GM21825 (cell line): ENCODE measurements around the gene VGLL4.
"Not testable (repeated sequence)": the region's sequence is repeated elsewhere in the genome, so short reads cannot be mapped to it uniquely, and the experiment has no call there.

Experiments used
- ATAC-seq: cut with Tn5 transposase; IDR thresholded peaks from one replicate; pipeline ENCODE4 v1.9.1; 2021; ENCODE audit warnings: mild to moderate bottlenecking, moderate library complexity; ENCODE audit not compliant: unreplicated experiment

The VGLL4 gene

DNA sequence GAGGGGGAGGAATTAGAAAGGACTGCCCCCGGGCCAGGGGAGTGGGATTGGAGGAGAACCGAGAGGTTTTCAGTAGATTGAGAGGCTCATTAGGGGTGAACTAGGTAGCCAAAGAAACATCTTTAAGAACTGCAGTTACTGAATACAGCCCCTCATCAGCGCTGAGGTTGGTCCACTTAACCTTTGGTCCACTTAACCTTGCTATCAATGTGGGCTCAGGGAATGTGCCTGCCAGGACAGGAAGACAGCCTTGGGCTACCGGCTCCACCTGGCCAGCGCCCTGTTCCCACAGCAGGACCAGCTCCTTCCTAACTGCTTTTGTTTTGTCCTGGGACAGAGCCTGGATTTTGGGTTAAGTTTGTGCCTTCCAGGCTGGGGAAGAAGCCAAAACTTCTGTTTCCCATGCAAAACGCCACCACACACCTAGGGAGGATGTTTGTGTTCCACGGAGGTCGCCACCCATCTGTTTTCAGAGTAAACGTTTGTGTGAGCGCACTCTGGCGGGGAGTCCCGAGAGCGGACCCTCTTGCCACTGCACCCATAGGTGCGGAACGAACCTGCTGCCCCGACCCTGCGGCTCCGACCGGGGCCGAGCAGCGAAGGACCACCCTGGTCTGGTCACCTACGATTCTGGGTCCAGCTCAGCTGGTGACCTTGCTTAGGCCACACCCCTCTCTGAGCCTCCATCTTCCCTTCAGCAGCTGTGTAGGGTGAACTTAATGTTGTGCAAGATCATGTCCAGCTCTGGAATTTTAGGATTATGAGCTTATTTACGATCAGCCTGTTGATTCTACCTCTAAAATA, 107.4 kb downstream of the VGLL4 start:
- no peak for ATAC-seq

DNA sequence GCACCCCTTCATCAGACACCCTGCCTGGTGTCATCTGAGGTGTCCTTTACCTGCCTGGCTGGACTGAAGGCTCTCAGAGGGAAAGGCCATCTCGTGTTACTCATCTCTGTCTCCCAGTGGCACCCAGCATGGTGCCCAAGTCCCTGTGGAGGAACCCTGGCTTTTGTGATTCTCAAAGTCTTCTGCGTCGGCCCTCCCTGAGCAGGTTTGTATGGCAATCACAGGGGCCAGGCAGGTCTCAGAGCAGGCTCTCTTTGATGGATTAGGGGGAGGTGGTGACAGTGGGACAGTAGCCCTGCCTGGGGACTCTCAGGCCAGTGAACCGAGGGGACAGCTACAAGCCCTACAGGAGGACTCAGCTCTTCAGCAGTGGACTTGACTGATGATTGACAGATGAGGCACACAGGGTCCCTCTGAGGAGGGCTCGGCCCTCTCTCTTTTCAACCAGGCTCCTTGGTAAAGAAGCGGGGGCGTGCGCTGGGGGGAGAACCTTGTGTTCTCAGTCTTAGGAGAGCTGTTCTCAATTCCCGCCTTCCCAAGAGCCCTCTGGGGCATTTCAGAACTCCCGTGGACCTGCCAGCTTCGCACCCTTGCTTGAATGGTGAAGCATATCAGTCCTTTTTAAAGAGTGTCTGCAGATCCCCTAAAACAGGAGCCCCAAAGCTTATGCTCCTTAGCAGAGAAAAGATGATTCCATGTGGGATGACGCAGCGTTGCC, 108.3 kb downstream of the VGLL4 start:
- no peak for ATAC-seq

DNA sequence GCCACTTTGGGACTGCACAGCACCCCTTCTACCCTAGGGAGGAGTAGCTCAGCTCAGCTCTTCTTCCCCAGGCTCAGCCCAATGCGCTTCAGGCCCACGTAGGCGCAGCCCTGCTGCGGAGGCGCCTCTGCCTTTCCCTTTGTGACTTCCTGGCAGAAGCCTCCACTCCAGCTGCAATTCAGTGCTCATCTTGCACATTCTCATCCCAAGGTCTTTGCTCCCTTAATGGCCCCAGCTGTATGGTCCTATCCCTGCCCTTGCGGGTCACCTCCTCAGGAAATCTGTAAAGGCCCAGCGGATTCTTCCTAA, 109.0 kb downstream of the VGLL4 start:
- no peak for ATAC-seq

DNA sequence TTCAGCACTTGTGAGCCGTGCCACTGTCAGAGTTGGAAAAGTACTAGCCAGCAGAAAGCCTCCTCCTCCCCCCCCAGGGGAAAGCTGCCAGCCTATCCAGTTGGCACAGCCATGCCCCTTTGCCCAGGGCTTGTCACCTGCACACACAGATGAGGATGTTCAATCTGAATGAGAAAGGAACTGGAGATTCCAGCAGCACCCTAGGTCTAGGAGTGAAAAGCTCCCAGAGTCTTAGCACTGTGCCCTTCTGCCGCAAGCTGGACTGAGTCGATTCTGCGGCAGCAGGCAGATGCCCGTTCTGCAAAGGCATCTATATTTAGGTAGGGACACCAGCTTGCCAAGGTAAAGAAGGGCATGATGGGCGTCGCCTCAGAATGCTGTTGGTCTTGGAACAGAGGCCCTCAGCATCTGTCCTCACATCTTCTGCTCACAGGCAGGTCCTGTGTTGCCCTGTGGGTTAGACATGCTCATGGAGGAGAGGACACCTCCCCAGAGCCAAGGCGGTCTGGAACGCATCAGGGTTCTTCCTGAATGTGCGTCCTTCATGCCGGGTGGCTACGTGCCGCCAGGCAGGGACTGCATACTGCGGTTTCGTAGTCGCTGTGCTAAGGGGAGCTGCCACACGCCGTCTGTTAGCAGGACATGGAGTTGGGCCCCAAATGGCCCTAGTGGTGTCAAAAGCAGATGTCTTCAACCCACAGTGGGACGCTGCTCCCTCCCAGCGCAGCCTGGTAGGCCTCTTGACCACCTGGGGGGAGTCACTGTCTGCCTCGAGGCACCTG, 109.5 kb downstream of the VGLL4 start:
- no peak for ATAC-seq

DNA sequence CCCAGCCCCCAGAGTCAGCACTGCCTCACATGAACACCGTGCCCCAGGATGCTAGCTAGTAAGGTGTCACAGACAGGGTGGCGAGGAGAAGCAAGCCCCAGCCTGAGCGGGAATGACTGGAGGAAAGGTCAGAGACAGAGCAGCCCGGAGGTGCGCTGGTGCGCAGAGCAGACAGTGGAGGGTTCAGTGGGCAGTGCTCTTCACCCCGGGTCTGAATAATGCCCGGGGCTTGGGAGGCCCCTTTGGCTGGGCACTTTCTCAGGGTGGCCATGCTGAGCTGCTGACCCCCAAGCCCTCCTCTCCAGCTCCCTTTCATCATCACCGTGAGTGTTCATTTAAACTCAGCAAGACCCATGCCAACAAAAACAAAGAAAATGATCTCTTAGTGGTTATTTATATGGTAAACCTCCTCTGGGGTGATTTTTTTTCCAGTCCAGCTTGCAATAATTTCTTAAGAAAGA, 110.8 kb downstream of the VGLL4 start:
- ATAC-seq = no peak

DNA sequence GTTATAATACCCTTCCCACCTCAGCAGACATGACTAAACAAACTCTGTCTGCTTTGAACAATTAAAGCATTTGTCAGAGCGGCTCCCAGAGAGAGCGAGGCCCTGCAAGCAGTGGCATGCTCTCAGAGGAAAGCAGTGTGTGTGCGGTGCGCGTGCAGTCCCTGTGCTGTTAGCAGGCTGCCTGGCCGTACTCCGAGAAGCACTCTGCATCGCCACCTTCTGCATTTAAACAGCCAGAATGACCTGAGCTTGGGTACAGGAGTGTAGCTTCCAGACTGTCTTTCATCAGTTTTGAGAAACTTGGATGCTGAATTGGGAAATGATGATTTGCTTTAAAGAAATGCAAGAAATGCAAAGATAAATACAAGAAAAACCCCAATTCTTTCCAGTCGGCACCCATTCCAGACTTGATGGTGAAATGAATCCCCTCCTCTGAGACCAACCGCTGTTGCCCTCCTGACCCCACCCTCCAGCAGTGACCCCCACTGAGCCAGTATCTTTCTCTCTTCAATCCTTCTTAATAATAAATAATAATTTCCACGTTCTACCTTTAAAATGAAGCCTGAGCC, 113.5 kb downstream of the VGLL4 start:
- no peak for ATAC-seq

DNA sequence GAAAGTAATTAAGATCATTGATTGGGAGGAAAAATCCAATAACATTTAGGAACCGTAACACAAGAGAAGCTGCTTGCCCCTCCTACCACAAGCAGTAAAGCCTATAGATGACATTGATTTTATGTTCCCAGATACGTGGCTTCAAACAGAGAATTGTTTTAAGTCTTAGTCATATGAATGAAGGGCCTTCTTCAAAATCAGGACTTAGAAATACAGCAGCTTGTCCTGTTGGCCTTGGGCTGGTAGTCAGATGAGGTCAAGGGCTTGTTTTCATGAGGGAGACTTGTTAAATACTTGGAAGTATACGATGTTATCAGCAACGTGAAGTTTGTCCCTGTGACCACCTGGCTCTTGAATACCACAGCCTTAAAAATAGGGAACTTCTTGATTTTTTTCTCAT, 114.4 kb downstream of the VGLL4 start:
- no peak for ATAC-seq

DNA sequence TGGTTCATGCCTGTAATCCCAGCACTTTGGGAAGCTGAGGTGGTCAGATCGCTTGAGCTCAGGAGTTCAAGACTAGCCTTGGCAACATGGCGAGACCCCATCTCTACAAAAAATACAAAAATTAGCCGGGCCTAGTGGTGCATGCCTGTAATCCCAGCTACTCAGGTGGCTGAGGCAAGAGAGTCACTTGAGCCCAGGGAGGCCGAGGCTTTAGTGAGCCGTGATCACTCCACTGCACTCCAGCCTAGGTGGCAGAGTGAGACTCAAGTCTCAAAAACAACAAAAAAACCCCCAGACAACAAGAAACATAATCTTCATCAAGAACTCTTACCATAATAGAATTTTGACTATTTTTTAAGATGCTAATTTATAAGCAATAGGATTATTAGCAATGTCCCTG, 117.6 kb downstream of the VGLL4 start:
- ATAC-seq = not testable (repeated sequence)

DNA sequence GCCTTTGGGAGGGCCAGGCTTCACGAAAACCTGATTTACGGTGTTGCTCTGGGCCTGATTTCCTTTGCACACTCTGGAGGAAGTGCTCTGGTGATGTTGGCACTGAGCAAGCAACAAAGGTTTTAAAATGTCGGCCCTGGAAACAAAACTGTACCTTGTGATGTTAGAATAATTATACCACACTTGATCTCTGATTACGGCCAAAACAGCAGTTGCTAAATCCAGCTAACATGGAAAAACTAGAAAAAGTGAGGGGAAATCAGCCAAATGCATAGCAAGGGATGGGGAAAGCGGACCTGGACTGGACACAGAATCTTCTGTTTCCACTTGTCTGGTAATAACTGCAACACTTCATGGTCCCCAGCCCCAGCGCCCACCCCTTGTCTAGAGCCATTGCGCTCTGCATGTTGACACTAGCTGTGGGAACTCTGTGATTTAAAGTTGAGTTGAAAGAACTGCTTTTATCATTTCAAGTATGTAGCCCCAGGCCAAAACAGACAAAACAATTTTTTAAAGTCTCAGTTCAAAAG, 120.1 kb downstream of the VGLL4 start:
- no peak for ATAC-seq

DNA sequence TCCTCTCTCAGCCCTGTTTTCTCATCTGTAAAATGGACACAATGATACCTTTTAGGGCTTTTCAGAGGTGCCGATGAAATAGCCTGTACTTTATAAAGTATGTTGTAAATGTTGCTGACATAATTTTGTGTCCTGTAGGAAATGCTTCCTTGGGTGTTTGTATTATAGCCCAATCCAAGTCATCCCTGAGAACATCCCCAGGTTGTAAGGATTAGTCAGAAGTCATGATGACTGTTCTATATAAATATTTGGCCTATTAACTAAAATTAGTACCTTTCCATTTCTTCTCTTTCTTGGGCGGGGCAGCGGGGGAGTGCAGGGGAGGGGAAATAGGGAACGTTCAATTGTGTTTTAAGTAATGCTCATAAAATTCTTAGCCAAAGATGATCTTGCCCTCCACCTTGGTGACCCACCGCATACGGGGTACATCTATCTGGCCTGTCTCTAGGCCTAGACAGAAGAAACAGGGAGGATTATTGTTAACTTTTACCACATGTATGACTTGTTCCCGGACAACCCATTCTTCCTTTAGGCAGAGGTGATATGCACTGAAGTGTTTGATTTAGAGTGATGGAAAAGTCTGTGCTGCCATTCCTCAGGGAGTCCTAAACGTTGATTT, 120.7 kb downstream of the VGLL4 start:
- no peak for ATAC-seq

DNA sequence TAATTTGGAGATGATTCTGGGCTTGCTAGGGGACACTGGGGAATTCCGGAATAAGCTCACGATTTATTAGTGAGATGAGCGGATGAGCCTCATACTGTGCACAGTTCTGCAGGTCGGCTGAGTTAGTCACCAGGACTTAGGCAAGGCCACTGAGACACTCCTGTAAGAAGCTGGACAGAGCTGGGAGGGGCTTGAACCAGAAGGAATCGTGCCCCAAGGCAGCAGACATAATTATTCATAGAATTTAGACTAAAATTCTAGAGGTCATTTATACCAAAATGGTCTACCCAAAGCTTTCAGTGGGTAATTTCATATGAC, 121.4 kb downstream of the VGLL4 start:
- ATAC-seq = no peak

DNA sequence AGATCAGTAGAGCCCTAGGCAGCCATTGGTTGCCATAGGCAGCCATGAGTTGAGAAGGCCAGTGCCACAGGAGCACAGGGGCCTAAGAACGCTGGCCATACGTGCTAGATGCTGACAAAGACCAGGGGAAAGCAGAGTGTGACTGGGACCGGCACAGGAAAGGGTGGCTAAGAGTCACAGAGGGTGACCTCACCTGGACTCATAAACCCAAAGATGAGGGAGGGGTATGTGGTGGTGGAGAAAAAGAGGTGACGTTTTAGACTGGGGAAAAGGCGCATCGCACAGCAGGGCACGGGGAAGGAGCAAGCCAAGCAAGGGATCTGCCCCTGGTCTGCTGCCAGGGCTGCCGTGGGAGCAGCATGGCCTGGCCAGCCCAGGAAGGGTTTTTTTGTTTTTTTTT, 122.5 kb downstream of the VGLL4 start:
- no peak for ATAC-seq

DNA sequence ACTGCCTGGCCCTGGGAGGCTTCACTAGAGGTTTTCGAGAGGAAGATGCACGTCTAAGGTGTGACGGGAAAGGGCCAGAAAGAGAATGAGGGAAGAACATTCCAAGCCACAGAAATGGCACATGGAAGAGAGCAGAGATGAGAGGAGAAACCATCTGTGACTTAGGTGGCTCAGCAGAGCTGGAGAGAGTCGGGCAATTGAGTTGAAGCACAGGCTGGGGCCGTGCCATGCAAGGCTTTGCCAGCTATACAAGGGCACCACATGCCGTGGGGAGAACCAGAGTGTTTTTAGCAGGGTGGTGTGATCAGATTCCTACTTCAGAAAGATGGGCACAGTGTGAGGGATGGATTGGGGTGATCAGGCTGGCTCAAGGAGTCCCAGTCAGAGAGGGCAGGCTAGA, 126.1 kb downstream of the VGLL4 start:
- ATAC-seq = no peak

DNA sequence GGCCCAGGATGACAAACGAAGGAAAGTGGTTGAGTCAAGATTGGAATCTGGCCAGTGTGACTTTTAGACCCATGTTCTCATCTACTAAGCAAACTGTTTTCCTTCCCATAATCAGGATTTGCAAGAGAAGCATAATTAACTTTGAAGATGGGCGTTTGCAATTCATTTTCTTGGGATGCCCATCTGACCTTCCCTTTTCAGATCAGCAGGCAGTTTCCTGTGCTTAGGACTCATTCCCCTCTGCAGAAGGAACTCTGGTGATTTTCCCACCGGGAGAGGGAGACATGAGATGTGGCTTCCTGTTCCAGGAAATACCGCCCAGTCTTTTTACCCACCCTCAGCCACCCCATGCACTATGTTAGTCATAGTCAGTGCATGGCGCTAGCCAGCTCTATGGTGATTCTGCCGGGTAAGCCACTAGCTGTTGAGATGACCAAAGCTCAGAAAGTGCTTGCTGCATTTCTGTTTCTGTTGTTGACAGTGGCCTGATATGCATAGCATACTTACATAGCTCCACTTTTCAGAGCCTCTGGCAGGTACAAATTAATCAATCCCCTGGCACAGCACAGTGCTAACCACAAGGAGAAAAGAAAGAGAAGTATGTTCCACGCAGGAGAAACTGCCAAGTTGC, 129.4 kb downstream of the VGLL4 start:
- ATAC-seq = no peak

DNA sequence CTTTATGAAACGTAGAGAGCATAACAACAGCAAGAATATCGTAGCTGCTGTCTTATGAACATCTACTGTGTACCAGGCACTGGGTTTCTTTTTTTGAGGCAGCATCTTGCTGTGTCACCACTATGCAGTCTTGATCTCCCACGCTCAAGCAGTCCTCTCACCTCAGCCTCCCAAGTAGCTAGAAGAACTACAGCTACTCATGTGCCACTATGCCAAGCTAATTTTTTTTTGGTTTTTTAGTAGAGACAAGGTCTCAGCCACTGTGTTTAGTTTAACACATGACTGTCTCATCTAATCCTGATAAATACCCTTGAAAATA, 129.9 kb downstream of the VGLL4 start:
- no peak for ATAC-seq

DNA sequence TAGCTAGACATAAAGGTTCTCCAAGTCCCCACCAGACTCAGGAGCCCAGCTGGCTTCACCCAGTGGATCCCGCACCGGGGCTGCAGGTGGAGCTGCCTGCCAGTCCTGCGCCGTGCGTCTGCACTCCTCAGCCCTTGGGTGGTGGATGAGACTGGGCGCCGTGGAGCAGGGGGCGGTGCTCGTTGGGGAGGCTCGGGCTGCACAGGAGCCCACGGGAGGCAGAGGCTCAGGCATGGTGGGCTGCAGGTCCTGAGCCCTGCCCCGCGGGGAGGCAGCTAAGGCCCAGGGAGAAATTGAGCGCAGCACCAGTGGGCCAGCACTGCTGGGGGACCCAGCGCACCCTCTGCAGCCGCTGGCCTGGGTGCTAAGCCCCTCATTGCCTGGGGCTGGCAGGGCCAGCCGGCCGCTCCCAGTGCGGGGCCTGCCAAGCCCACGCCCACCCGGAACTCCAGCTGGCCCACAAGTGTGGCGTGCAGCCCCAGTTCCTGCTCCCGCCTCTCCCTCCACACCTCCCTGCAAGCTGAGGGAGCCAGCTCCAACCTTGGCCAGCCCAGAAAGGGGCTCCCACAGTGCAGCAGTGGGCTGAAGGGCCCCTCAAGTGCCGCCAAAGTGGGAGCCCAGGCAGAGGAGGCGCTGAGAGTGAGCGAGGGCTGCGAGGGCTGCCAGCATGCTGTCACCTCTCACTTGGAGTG, 130.4 kb downstream of the VGLL4 start:
- not testable (repeated sequence) for ATAC-seq

DNA sequence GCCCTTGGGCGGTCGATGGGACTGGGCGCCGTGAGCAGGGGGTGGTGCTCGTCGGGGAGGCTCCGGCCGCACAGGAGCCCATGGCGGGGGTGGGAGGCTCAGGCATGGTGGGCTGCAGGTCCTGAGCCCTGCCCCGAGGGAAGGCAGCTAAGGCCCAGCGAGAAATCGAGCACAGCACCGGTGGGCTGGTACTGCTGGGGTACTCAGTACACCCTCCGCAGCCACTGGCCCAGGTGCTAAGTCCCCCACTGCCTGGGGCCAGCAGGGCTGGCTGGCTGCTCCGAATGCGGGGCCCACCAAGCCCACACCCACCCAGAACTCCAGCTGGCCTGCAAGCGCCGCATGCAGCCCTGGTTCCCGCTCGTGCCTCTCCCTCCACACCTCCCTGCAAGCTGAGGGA, 132.1 kb downstream of the VGLL4 start:
- not testable (repeated sequence) for ATAC-seq

DNA sequence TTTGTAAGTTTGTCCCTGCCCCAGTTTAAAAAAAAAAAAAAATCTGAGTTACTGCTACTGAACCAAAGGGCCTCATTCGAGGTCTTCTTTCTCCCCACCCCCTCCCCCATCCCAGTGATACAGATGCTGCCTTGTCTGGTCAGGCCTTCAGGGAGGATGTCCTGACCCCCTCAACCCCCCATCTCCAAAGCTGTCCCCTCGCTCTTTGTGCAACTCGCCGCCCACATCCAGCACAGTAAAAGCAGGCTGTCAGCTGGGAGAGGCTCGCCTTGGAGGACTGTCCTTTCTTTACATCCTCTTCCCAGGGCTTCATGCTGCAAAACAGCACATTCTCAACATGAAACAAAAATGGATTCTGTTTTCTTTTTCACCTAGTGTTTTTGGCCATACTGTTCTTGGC, 133.4 kb downstream of the VGLL4 start:
- ATAC-seq = no peak

DNA sequence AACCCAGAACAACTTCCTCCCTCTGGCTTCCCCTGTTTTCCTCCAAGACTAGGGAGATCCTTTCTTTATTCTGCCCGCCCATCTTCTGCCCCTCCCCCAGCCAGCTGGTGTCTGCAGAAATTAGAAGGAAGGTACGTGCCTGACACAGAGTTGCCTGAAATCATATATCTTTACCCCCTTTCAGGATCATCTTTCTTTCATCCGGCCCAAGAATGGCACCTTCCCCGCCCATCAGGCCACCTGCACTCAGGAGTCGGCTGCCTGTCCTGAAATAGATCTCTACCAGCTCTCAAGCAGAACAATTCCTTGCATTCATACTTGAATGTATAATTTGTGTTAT, 133.7 kb downstream of the VGLL4 start:
- ATAC-seq = no peak
